Endothelial cell (in vitro differentiated cells): ENCODE data around the gene C19orf81. TPM values are rescaled to one million over a fixed set of nuclear protein-coding genes. Genes with fewer than 3 reads are reported as not detected.

Source experiments
- DNase-seq: peaks from one replicate; pipeline ENCODE4 v3.0.0; 2021; ENCODE audit warnings: low spot score
- H3K27ac Mint-ChIP-seq: one replicate; pipeline ENCODE4 v1.8.0; 2021; ENCODE audit warnings: mixed read lengths, inconsistent platforms; ENCODE audit not compliant: unreplicated experiment
- H3K27me3 Mint-ChIP-seq: one replicate; pipeline ENCODE4 v1.8.0; 2021; ENCODE audit warnings: mild to moderate bottlenecking, moderate library complexity, mixed read lengths, inconsistent platforms; ENCODE audit not compliant: unreplicated experiment
- H3K36me3 Mint-ChIP-seq: one replicate; pipeline ENCODE4 v1.8.0; 2021; ENCODE audit warnings: mild to moderate bottlenecking, low read depth, mixed read lengths, inconsistent platforms; ENCODE audit not compliant: unreplicated experiment
- H3K4me1 Mint-ChIP-seq: one replicate; pipeline ENCODE4 v1.8.0; 2021; ENCODE audit warnings: mild to moderate bottlenecking, mixed read lengths, inconsistent platforms; ENCODE audit not compliant: unreplicated experiment
- H3K4me3 Mint-ChIP-seq: one replicate; pipeline ENCODE4 v1.8.0; 2021; ENCODE audit warnings: mild to moderate bottlenecking, mixed read lengths, inconsistent platforms; ENCODE audit not compliant: unreplicated experiment
- H3K9me3 Mint-ChIP-seq: one replicate; pipeline ENCODE4 v1.8.0; 2021; ENCODE audit warnings: mixed read lengths, inconsistent platforms; ENCODE audit not compliant: unreplicated experiment
- total RNA-seq: library from RNA; stranded (reverse); fragmentation: NEBNext Ultra II Directional; extraction: Animal tissue kit (Norgen Biotek cat#: 25700); gene quantifications from one replicate; pipeline ENCODE4 v1.2.1, GENCODE V29; 2021; ENCODE audit not compliant: unreplicated experiment
- TF ChIP-seq, protein P1 (sequence below): fragments of 200-600 bp; sonication (generic); IDR thresholded peaks from one replicate; pipeline ENCODE4 v1.5.0; 2021; ENCODE audit warnings: antibody characterized with exemption; ENCODE audit not compliant: unreplicated experiment

Gene C19orf81
- total RNA-seq, 1 donor from 2014 or later = not detected

DNA sequence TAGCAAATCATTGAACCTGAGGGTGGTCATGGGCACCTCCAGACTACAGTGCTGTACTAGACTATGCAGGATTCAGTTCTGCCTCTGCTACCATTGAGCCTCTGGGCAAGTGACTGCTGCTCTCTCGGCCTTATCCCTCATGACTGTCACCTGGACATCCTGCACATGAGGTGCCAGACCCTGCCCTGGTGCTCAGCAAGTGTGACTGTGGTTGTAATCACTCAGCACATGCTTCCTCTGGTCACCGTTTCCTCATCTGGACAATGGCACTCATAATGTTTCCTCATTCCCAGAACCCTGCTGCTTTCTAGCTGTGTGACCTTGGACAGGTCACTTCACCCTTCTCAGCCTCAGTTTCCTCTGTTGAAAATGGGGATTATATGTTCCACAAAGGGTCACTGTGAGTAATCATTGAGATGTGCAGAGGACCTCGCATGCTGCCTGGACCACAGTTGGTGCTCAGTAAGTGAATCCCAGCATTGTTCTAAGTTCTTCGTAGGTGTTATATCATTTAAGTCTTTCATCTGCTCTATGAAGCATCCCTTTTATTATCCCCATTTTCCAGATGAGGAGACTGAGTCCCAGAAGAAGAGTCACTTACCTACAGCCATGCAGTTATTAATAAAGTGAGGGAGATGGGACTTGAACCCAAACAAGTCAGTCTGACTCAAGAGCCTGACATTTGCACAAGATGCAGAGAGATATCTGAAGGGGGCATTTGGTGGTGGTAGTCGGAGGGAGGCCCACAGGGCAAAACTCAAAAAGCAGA lies 12.7 kb upstream of the C19orf81 start:
- Mint-ChIP-seq H3K36me3 (peaks cover 20% of the 10 kb centered on the region), H3K27me3 (peaks cover 10% of the 10 kb centered on the region), H3K4me3 (no peak overlapping the region), H3K27ac (peak overlapping the region; percentile 31), H3K9me3 (peaks cover 45% of the 10 kb centered on the region), H3K4me1 (no peaks in the 10 kb centered on the region)
- TF ChIP-seq, protein P1, sequence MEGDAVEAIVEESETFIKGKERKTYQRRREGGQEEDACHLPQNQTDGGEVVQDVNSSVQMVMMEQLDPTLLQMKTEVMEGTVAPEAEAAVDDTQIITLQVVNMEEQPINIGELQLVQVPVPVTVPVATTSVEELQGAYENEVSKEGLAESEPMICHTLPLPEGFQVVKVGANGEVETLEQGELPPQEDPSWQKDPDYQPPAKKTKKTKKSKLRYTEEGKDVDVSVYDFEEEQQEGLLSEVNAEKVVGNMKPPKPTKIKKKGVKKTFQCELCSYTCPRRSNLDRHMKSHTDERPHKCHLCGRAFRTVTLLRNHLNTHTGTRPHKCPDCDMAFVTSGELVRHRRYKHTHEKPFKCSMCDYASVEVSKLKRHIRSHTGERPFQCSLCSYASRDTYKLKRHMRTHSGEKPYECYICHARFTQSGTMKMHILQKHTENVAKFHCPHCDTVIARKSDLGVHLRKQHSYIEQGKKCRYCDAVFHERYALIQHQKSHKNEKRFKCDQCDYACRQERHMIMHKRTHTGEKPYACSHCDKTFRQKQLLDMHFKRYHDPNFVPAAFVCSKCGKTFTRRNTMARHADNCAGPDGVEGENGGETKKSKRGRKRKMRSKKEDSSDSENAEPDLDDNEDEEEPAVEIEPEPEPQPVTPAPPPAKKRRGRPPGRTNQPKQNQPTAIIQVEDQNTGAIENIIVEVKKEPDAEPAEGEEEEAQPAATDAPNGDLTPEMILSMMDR = no peak
- DNase-seq = no peak

DNA sequence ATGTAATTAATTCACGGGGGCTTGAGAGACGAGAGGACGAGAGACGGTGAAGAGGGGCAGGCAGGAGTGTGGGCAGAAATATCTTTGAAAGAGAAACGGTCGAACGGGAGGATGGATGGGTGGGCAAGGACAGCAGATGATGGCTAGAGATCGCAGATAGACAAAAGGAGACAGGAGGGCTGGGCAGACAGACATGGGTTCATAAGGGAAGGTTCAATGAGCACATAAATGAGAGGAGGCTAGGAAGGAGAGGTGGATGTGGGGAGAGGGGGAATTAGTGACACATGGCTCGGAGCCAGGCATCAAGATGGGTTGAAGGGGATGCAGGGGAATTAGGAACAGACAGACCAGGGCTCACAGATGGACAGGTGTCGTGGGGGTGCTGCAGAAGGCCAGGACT lies 10.6 kb upstream of the C19orf81 start:
- peak overlapping the region; percentile 77 for H3K4me3 Mint-ChIP-seq
- H3K27me3 Mint-ChIP-seq = peaks cover 8% of the 10 kb centered on the region
- TF ChIP-seq, protein P1 = no peak
- H3K4me1 Mint-ChIP-seq = no peaks in the 10 kb centered on the region
- peak overlapping the region; percentile 16 for H3K27ac Mint-ChIP-seq
- peaks cover 50% of the 10 kb centered on the region for H3K9me3 Mint-ChIP-seq
- peaks cover 20% of the 10 kb centered on the region for H3K36me3 Mint-ChIP-seq
- no peak for DNase-seq

DNA sequence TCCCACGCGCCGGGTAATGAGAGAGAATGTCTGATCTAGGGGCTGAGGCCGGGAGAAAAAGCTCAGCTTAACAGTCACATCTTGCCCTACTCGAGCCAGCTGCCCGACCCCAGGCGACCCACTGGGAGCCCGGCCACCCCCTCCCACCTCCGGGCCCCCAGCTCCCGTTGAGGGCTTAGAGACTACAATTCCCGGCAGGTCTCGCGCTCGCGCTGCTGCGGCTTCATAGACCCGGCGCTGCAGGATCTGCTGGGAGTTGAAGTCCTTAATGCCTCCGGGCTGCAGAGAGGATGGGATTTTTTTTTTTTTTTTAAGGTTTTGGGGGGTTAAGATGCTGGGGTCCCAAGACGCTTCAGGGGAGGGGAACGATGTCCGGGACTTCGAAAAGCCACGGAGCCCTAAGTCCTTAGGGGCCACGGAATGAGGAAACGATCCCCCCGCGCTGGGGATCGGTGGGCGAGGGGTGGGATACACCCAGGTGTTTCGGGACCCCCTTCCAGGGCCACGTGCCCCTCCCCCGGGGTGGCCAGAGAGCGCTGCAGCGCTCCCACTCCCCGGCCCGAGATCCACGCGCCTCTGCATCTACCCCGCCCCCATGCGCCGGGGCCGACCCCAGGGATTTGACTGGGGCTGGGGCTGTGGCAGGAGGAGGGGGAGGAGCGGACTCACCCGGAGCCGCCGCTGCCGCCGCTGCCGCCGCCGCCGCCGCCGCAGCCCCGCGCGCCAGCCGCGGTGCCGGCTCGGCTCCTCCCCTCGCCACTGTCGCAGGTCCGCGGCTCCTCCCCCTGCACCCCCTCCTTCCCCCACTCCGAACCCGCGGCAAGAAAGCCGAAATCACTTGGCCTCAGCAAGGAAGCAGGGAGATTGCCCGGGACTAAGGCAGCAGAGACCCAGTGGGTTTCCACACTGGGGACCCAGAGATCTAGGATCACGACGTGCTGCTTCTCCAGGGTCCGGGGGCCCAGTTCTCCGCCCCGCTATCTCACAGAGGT lies 9.8 kb upstream of the C19orf81 start, which contains the start of gene SYT3:
TSS of gene SYT3 (minus strand) at position 761 of the 992 bp plus-strand sequence. CDS start 2,470 bp downstream, outside the sequence.
- H3K27me3 Mint-ChIP-seq = peaks cover 8% of the 10 kb centered on the region

DNA sequence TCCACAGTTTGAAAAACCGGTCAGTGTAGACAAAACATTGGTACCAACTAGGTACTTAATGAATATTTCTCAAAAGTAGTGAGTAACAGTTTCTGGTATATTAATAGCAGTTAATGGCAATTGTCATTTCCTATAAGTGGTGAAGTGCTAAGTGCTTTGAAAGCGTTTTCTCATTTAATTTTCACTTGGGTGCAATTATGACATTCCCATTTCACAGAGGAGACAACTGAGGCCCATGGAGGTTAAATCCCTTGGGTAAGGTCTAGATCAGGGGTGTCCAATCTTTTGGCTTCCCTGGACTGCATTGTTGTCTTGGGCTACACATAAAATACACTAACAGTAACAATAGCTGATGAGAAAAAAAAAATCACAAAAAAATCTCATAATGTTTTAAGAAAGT lies 8.9 kb upstream of the C19orf81 start:
- H3K4me3 Mint-ChIP-seq = no peak overlapping the region
- DNase-seq = no peak
- H3K27me3 Mint-ChIP-seq = peaks cover 6% of the 10 kb centered on the region
- no peaks in the 10 kb centered on the region for H3K4me1 Mint-ChIP-seq
- no peak overlapping the region for H3K27ac Mint-ChIP-seq
- TF ChIP-seq, protein P1 = no peak
- H3K36me3 Mint-ChIP-seq = peaks cover 13% of the 10 kb centered on the region
- peaks cover 47% of the 10 kb centered on the region for H3K9me3 Mint-ChIP-seq

More for the DNA sequence above, 9.8 kb upstream of the C19orf81 start, which contains the start of gene SYT3:
- no peak for DNase-seq
- H3K36me3 Mint-ChIP-seq = peaks cover 16% of the 10 kb centered on the region
- H3K4me3 Mint-ChIP-seq = no peak within 1 kb of the TSS
- H3K27ac Mint-ChIP-seq = no peak within 1 kb of the TSS
- no peaks in the 10 kb centered on the region for H3K4me1 Mint-ChIP-seq
- peaks cover 50% of the 10 kb centered on the region for H3K9me3 Mint-ChIP-seq
- TF ChIP-seq, protein P1 = no peak
